ENCODE data around the gene ENPP6. TPM values are rescaled to one million over a fixed set of nuclear protein-coding genes. Genes with fewer than 3 reads are reported as not detected.

Gene ENPP6
- total RNA-seq, 1 donor from 2014 or later: not detected

DNA sequence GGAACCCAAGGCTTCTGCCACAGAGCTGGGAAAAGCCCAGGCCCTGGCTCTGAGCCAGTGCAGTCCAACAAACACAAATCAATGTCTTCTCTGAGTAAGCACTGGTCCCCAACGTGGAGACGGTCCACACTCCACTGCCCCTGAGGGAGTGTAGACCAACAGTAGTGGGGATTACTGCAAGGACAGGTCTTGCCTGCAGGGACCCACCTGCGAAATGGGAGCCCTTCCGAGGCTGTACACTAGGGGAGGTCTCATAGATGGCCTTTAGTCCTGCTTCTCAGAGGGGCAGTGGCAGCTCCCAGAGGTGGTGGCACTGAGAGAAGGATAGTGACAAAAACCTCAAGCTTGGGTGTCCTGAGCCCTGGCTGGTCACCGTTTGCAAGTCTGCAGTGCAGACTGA, 19.5 kb downstream of the ENPP6 start:
- Mint-ChIP-seq H3K4me3 (ENCODE audit: unreplicated experiment) (no peak overlapping the region), H3K36me3 (ENCODE audit: unreplicated experiment) (peaks cover 6% of the 10 kb centered on the region), H3K27ac (ENCODE audit: unreplicated experiment) (no peak overlapping the region), H3K4me1 (ENCODE audit: low read depth, unreplicated experiment) (no peaks in the 10 kb centered on the region), H3K9me3 (ENCODE audit: unreplicated experiment) (peaks cover under 1% of the 10 kb centered on the region), H3K27me3 (ENCODE audit: unreplicated experiment) (no peaks in the 10 kb centered on the region)
- no peak for DNase-seq
- TF ChIP-seq, protein P1, sequence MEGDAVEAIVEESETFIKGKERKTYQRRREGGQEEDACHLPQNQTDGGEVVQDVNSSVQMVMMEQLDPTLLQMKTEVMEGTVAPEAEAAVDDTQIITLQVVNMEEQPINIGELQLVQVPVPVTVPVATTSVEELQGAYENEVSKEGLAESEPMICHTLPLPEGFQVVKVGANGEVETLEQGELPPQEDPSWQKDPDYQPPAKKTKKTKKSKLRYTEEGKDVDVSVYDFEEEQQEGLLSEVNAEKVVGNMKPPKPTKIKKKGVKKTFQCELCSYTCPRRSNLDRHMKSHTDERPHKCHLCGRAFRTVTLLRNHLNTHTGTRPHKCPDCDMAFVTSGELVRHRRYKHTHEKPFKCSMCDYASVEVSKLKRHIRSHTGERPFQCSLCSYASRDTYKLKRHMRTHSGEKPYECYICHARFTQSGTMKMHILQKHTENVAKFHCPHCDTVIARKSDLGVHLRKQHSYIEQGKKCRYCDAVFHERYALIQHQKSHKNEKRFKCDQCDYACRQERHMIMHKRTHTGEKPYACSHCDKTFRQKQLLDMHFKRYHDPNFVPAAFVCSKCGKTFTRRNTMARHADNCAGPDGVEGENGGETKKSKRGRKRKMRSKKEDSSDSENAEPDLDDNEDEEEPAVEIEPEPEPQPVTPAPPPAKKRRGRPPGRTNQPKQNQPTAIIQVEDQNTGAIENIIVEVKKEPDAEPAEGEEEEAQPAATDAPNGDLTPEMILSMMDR (IDR thresholded peaks at IDR 0.05; ENCODE audit: partially characterized antibody, unreplicated experiment): no peak

GRCh38 chr4:184197536-184198082, 20.1 kb downstream of the ENPP6 start:
- H3K36me3 Mint-ChIP-seq (ENCODE audit: unreplicated experiment): peaks cover 6% of the 10 kb centered on the region
- H3K27me3 Mint-ChIP-seq (ENCODE audit: unreplicated experiment): no peaks in the 10 kb centered on the region
- TF ChIP-seq, protein P1 (IDR thresholded peaks at IDR 0.05; ENCODE audit: partially characterized antibody, unreplicated experiment): no peak
- no peak overlapping the region for H3K27ac Mint-ChIP-seq (ENCODE audit: unreplicated experiment)
- DNase-seq: no peak
- H3K4me1 Mint-ChIP-seq (ENCODE audit: low read depth, unreplicated experiment): no peaks in the 10 kb centered on the region
- H3K4me3 Mint-ChIP-seq (ENCODE audit: unreplicated experiment): no peak overlapping the region
- H3K9me3 Mint-ChIP-seq (ENCODE audit: unreplicated experiment): peaks cover 3% of the 10 kb centered on the region

- no peak overlapping the region for H3K4me3 Mint-ChIP-seq (ENCODE audit: unreplicated experiment)
Observed at GRCh38 chr4:184196730-184197385, 20.8 kb downstream of the ENPP6 start.

GRCh38 chr4:184193556-184194525, 23.8 kb downstream of the ENPP6 start:
- DNase-seq: no peak
- Mint-ChIP-seq H3K36me3 (ENCODE audit: unreplicated experiment) (peaks cover 6% of the 10 kb centered on the region), H3K27ac (ENCODE audit: unreplicated experiment) (no peak overlapping the region), H3K9me3 (ENCODE audit: unreplicated experiment) (peaks cover 3% of the 10 kb centered on the region), H3K27me3 (ENCODE audit: unreplicated experiment) (no peaks in the 10 kb centered on the region), H3K4me3 (ENCODE audit: unreplicated experiment) (no peak overlapping the region), H3K4me1 (ENCODE audit: low read depth, unreplicated experiment) (no peaks in the 10 kb centered on the region)
- TF ChIP-seq, protein P1 (IDR thresholded peaks at IDR 0.05; ENCODE audit: partially characterized antibody, unreplicated experiment): no peak

More at GRCh38 chr4:184196730-184197385, 20.8 kb downstream of the ENPP6 start:
- peaks cover 3% of the 10 kb centered on the region for H3K9me3 Mint-ChIP-seq (ENCODE audit: unreplicated experiment)
- H3K4me1 Mint-ChIP-seq (ENCODE audit: low read depth, unreplicated experiment): no peaks in the 10 kb centered on the region
- H3K36me3 Mint-ChIP-seq (ENCODE audit: unreplicated experiment): peaks cover 6% of the 10 kb centered on the region
- TF ChIP-seq, protein P1 (IDR thresholded peaks at IDR 0.05; ENCODE audit: partially characterized antibody, unreplicated experiment): no peak
- H3K27me3 Mint-ChIP-seq (ENCODE audit: unreplicated experiment): no peaks in the 10 kb centered on the region
- DNase-seq: no peak
- H3K27ac Mint-ChIP-seq (ENCODE audit: unreplicated experiment): no peak overlapping the region
